PC-3 (cell line): ENCODE results near the gene HIPK2.

Source experiments
- CTCF ChIP-seq: fragments of 300-600 bp; sonication (generic); conservative IDR thresholded peaks from 2 replicates; pipeline ENCODE4 v1.5.1; 2017; ENCODE audit warnings: antibody characterized with exemption, low read depth, mild to moderate bottlenecking, low read length
- EZH2 ChIP-seq: fragments of 300-600 bp; sonication (generic); IDR thresholded peaks from one replicate; pipeline ENCODE4 v1.6.1; 2017; ENCODE audit warnings: antibody characterized with exemption, mild to moderate bottlenecking, low read length; ENCODE audit not compliant: unreplicated experiment
- EZH2phosphoT487 ChIP-seq: fragments of 300-600 bp; sonication (generic); IDR thresholded peaks from 2 replicates; pipeline ENCODE4 v1.6.1; 2018; ENCODE audit warnings: mild to moderate bottlenecking, antibody characterized with exemption, low read length, borderline replicate concordance

GRCh38 chr7:139725858-139726484 is 51.8 kb downstream of the HIPK2 start:
- no peak for TF ChIP-seq CTCF
- no peak for TF ChIP-seq EZH2
- TF ChIP-seq EZH2phosphoT487, result no peak
